Psoas muscle (tissue), 8 donors: ENCODE measurements around the gene FILIP1. TPM values are rescaled to one million over a fixed set of nuclear protein-coding genes. Genes with fewer than 3 reads are reported as not detected.

Experiments used
- ATAC-seq, 4 donors: fragments of 200-7000 bp; cut with Tn5 transposase; one replicate each; pipeline ENCODE4 v1.9.1; 2020; ENCODE audit warnings: moderate library complexity in 3 of 4, mild to moderate bottlenecking in 2 of 4
- DNase-seq, 2 donors: peaks; one replicate each; pipeline ENCODE4 v3.0.0-alpha.2; 2020
- H3K27ac ChIP-seq: fragments of 200-600 bp; one replicate; pipeline ENCODE4 v1.8.0; 2022
- H3K27me3 ChIP-seq, 3 donors: fragments of 200-600 bp in 1 of 3; one replicate each; pipeline versions ENCODE4 v1.6.1 to v1.8.0; 2013 to 2022; ENCODE audit warnings: low read length in 2 of 3, mild to moderate bottlenecking in 2 of 3, moderate library complexity in 1 of 3; ENCODE audit not compliant: insufficient read depth in 3 of 3
- H3K36me3 ChIP-seq, 2 donors: fragments of 200-600 bp in 1 of 2; one replicate each; pipeline versions ENCODE4 v1.6.1 to v1.8.0; 2013 to 2022; ENCODE audit warnings: low read depth in 1 of 2, mild to moderate bottlenecking in 1 of 2, moderate library complexity in 1 of 2; ENCODE audit not compliant: insufficient read depth in 1 of 2
- H3K4me1 ChIP-seq: fragments of 200-600 bp; one replicate; pipeline ENCODE4 v1.8.0; 2022
- H3K4me3 ChIP-seq: fragments of 200-600 bp; one replicate; pipeline ENCODE4 v1.8.0; 2022; ENCODE audit warnings: mild to moderate bottlenecking
- H3K9me3 ChIP-seq: fragments of 200-600 bp; one replicate; pipeline ENCODE4 v1.8.0; 2022
- CTCF ChIP-seq: fragments of 200-600 bp; IDR thresholded peaks from one replicate; pipeline ENCODE4 v1.8.0; 2022; ENCODE audit warnings: antibody characterized with exemption
- WGBS, 3 donors: extraction: QIAGEN DNeasy Blood & Tissue Kit; methylation state at CpG; one replicate each; pipeline versions ENCODE4 v1.1.6 to v1.1.7; 2013; 5-methylcytosine and 5-hydroxymethylcytosine counted together
- intact Hi-C, 2 donors: fragments of 100-400 bp; cut with DNase I; formaldehyde crosslinking; loops; one replicate each; pipeline versions ENCODE4 v1.11.0 to v1.14.2; 2022
- polyA plus RNA-seq, 3 donors: library from polyadenylated mRNA; stranded (reverse); fragments of 200-250 nt; gene quantifications; one replicate each; pipeline ENCODE4 v1.2.3, GENCODE V29; 2013
- total RNA-seq, 4 donors: library from RNA; stranded (reverse); fragmentation: NEBNext Ultra II Directional in 2 of 4; extraction: Animal tissue kit (Norgen Biotek cat#: 25700) in 2 of 4; gene quantifications; one replicate each; pipeline versions ENCODE4 v1.2.1 to v1.2.4, GENCODE V29; 2021 to 2023
- donor health status: healthy with polysubstance abuse.
- donor health status: DM: no; HTN: no; CAD: no; lungs with moderate emphysema.
- donor health status: Bipolar disorder and iron deficiency.
- donor health status: healthy.
- donor health status: DM: yes; HTN: yes; CAD: no.
- donor health status: DM: no; HTN: no; CAD: no.
- donor health status: DM: no; HTN: no; CAD: no.
- donor health status: DM: yes; HTN: yes; CAD: no.

Gene FILIP1
- total and polyA plus RNA-seq, 7 donors, result 2.8 to 129 (median 71.5) TPM

GRCh38 chr6:75244063-75244584, 249.5 kb downstream of the FILIP1 start:
- Histone ChIP-seq H3K36me3 (peaks cover 0 to 26% of the 10 kb centered on the region in 2 donors), H3K4me1 (peaks cover 21% of the 10 kb centered on the region), H3K9me3 (no peaks in the 10 kb centered on the region), H3K27ac (peak overlapping the region; percentile 93), H3K27me3 (no peaks in the 10 kb centered on the region), H3K4me3 (peak overlapping the region; percentile 89)
- peak; percentile 1 to 42 (median 20) for ATAC-seq
- intact Hi-C loops, result no loop called here
- 12 to 20% (median 17%) methylated on average over 15 of the region's 15 CpGs for WGBS, 3 donors
- DNase-seq, result no peak
- no peak for TF ChIP-seq CTCF

- ATAC-seq, result peak; percentile 95 to 99 (median 98)
- Histone ChIP-seq H3K9me3 (no peaks in the 10 kb centered on the region), H3K4me1 (peaks cover 21% of the 10 kb centered on the region), H3K4me3 (peak within 1 kb of the TSS; percentile 89), H3K36me3 (peaks cover 0 to 32% of the 10 kb centered on the region in 2 donors), H3K27ac (peak within 1 kb of the TSS; percentile 93), H3K27me3 (no peaks in the 10 kb centered on the region)
- intact Hi-C loops, result no loop called here
- WGBS, 3 donors, result 0 to 1% (median 0%) methylated on average over 36 of the region's 36 CpGs
- DNase-seq, result peak; percentile 85 to 91
- no peak for TF ChIP-seq CTCF
These were observed 250.1 kb downstream of the FILIP1 start, which contains the start of gene COX7A2 for GRCh38 chr6:75243333-75244062. TSS of gene COX7A2 (minus strand) at chr6:75243801. CDS start at chr6:75243734, 67 bp downstream.

Other genes starting within 250 kb of the FILIP1 start
- gene COX7A2, start 250.0 kb downstream of the FILIP1 start, total RNA-seq, result 100 to 1,000 TPM; 224 to 466 (median 320) TPM
- gene COX7A2, start 250.0 kb downstream of the FILIP1 start, polyA plus RNA-seq, result 100 to 1,000 TPM; 324 to 404 (median 372) TPM
- gene TMEM30A, start 209.0 kb downstream of the FILIP1 start, total RNA-seq, result 10 to 100 TPM; 30.9 to 52.6 (median 41.6) TPM
- 10 to 100 TPM; 18.7 to 46.1 (median 37.6) TPM for gene TMEM30A, start 209.0 kb downstream of the FILIP1 start, polyA plus RNA-seq
- gene SENP6, start 108.1 kb upstream of the FILIP1 start, total RNA-seq, result 10 to 100 TPM; 51.5 to 69.5 (median 63.8) TPM
- gene SENP6, start 108.1 kb upstream of the FILIP1 start, polyA plus RNA-seq, result 10 to 100 TPM; 17.6 to 44.8 (median 19.2) TPM